Neural progenitor cell (in vitro differentiated cells): ENCODE data around the gene DCAF8.

Experiments used
- EZH2phosphoT487 ChIP-seq: fragments of 200-600 bp; sonication (generic); IDR thresholded peaks from 2 replicates; pipeline ENCODE4 v1.6.1; 2017; ENCODE audit warnings: antibody characterized with exemption
- TF ChIP-seq, protein P1 (sequence below): fragments of 200-600 bp; sonication (generic); IDR thresholded peaks from 2 replicates; pipeline ENCODE4 v1.5.1; 2017; ENCODE audit warnings: antibody characterized with exemption, mild to moderate bottlenecking

DNA sequence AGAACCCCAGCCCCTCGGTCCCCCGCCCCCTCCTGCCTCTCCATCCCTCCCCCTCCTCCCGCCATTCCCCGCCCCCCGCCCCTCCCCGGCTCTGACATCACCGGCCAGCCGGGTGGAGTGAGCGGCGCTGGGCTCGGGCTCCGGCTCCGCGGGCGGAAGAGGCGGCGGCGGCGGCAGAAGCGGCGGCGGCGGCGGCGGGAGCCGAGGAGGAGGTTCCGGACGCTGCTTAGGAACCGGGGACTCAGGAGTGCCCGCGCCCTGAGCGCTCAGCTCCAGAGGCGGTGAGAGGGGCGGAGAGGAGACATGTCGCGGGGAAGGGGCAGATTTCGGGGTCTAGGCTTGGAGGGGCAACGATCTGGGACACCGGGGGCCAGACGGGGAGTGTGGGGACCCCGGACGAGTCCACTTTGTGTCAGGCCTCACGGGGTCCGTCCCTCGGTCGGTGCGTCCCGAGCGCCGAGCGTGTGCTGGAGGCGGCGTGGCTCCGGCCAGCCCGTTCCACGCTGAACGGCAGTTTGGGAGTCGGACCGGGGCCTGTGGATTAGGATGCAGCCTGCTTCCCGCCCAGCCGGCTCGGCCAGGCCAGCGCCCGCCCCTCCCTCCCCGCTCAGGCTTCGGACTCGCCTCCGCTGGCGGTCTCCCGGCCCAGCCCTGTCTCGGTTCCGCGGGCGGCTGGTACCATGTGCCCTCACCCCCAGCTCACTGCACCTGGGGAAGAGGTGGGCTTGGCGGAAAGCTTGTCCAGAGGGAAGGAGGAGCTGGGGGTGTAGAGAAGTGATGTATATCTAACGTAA is 56.9 kb downstream of the DCAF8 start, which contains the start of gene PEA15:
- TF ChIP-seq, protein P1, sequence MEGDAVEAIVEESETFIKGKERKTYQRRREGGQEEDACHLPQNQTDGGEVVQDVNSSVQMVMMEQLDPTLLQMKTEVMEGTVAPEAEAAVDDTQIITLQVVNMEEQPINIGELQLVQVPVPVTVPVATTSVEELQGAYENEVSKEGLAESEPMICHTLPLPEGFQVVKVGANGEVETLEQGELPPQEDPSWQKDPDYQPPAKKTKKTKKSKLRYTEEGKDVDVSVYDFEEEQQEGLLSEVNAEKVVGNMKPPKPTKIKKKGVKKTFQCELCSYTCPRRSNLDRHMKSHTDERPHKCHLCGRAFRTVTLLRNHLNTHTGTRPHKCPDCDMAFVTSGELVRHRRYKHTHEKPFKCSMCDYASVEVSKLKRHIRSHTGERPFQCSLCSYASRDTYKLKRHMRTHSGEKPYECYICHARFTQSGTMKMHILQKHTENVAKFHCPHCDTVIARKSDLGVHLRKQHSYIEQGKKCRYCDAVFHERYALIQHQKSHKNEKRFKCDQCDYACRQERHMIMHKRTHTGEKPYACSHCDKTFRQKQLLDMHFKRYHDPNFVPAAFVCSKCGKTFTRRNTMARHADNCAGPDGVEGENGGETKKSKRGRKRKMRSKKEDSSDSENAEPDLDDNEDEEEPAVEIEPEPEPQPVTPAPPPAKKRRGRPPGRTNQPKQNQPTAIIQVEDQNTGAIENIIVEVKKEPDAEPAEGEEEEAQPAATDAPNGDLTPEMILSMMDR: no peak
- TF ChIP-seq EZH2phosphoT487: no peak
